ENCODE measurements around the gene ZNF316. TPM values are rescaled to one million over a fixed set of nuclear protein-coding genes. Genes with fewer than 3 reads are reported as not detected.

The ZNF316 gene
- total RNA-seq, 5 donors from 2014 or later (not counting 1 experiment from before 2014, with no cell fraction given): 51.4 to 69.9 (median 63.4) TPM

GRCh38 chr7:6612819-6613218 is 24.3 kb upstream of the ZNF316 start:
- Histone ChIP-seq H3K27me3 (replicated peaks in 1 of 2; ENCODE audit: control insufficient read depth in 2 of 2, extremely low read depth in 1 of 2, insufficient read depth in 2 of 2, low read length in 1 of 2) (peaks cover 0 to 29% of the 10 kb centered on the region in 2 experiments), H3K4me1 (ENCODE audit: control insufficient read depth in 1 of 2, extremely low read depth in 1 of 2, insufficient read depth in 2 of 2, low read length in 2 of 2) (peaks cover 7 to 27% of the 10 kb centered on the region in 2 experiments), H3K36me3 (ENCODE audit: control insufficient read depth in 2 of 2, extremely low read depth in 1 of 2, insufficient read depth in 1 of 2, low read length in 1 of 2) (peaks cover 6 to 10% of the 10 kb centered on the region in 2 donors), H3K9me3 (no peaks in the 10 kb centered on the region), H3K27ac (ENCODE audit: low read length) (no peak overlapping the region), H3K4me3 (ENCODE audit: control insufficient read depth in 1 of 2, extremely low read depth in 1 of 2, low read length in 1 of 2) (no peak overlapping the region)
- Mint-ChIP-seq H3K9me3 (no peaks in the 10 kb centered on the region), H3K27ac (peak overlapping the region in 1 of 2 donors; percentile 47), H3K27me3 (peaks cover 0 to 6% of the 10 kb centered on the region in 2 donors), H3K4me1 (peaks cover 13 to 18% (median 13%) of the 10 kb centered on the region in 3 donors), H3K36me3 (no peaks in the 10 kb centered on the region), H3K4me3 (peak overlapping the region in 1 of 3 donors; percentile 14)
- CTCF ChIA-PET: interaction anchor here in 1 of 2 donors (0.6 to 0.7 kb wide), 2 partner anchors 20 to 414 kb away, joined by 3 read pairs; no protein-coding TSS in a partner anchor
- ATAC-seq (replicated peaks in 1 of 4): no peak
- POLR2A ChIA-PET: interaction anchor here in 1 of 2 donors (0.6 kb wide), 1 partner anchor 1084 kb away, joined by 3 read pairs; no protein-coding TSS in a partner anchor
- 75% methylated on average over 5 of the region's 7 CpGs for WGBS (ENCODE audit: insufficient coverage)
- no peak for DNase-seq

- CTCF ChIA-PET: no interaction called here
- peaks cover 0 to 5% of the 10 kb centered on the region in 2 donors for H3K36me3 ChIP-seq (ENCODE audit: control insufficient read depth in 2 of 2, extremely low read depth in 1 of 2, insufficient read depth in 1 of 2, low read length in 1 of 2)
- 42% methylated on average over 2 of the region's 2 CpGs for WGBS (ENCODE audit: insufficient coverage)
- DNase-seq (no peak), ATAC-seq (replicated peaks in 1 of 4) (no peak)
- Mint-ChIP-seq H3K36me3 (no peaks in the 10 kb centered on the region), H3K27ac (no peak overlapping the region), H3K4me3 (peak overlapping the region in 2 of 3 donors; percentile 49 to 86), H3K27me3 (peaks cover 0 to 6% of the 10 kb centered on the region in 2 donors), H3K9me3 (no peaks in the 10 kb centered on the region), H3K4me1 (peaks cover 16 to 21% (median 16%) of the 10 kb centered on the region in 3 donors)
- H3K4me3 ChIP-seq (ENCODE audit: control insufficient read depth in 1 of 2, extremely low read depth in 1 of 2, low read length in 1 of 2): no peak overlapping the region
- peaks cover 7 to 27% of the 10 kb centered on the region in 2 experiments for H3K4me1 ChIP-seq (ENCODE audit: control insufficient read depth in 1 of 2, extremely low read depth in 1 of 2, insufficient read depth in 2 of 2, low read length in 2 of 2)
- H3K27ac ChIP-seq (ENCODE audit: low read length): no peak overlapping the region
- no peaks in the 10 kb centered on the region for H3K9me3 ChIP-seq
- H3K27me3 ChIP-seq (replicated peaks in 1 of 2; ENCODE audit: control insufficient read depth in 2 of 2, extremely low read depth in 1 of 2, insufficient read depth in 2 of 2, low read length in 1 of 2): peaks cover 0 to 29% of the 10 kb centered on the region in 2 experiments
- POLR2A ChIA-PET: no interaction called here
These were observed 23.4 kb upstream of the ZNF316 start for GRCh38 chr7:6613706-6614105.

- Mint-ChIP-seq H3K36me3 (no peaks in the 10 kb centered on the region), H3K27ac (peak within 1 kb of the TSS; percentile 35 to 72), H3K27me3 (peaks cover 0 to 6% of the 10 kb centered on the region in 2 donors), H3K4me3 (peak within 1 kb of the TSS; percentile 73 to 86 (median 82)), H3K4me1 (peaks cover 26 to 34% (median 27%) of the 10 kb centered on the region in 3 donors), H3K9me3 (no peaks in the 10 kb centered on the region)
- peaks cover 0 to 29% of the 10 kb centered on the region in 2 experiments for H3K27me3 ChIP-seq (replicated peaks in 1 of 2; ENCODE audit: control insufficient read depth in 2 of 2, extremely low read depth in 1 of 2, insufficient read depth in 2 of 2, low read length in 1 of 2)
- peak within 1 kb of the TSS; percentile 54 to 67 for H3K4me3 ChIP-seq (ENCODE audit: control insufficient read depth in 1 of 2, extremely low read depth in 1 of 2, low read length in 1 of 2)
- no peak within 1 kb of the TSS for H3K27ac ChIP-seq (ENCODE audit: low read length)
- DNase-seq (peak in 6 of 35 experiments; percentile 15 to 34 (median 22)), ATAC-seq (replicated peaks in 1 of 4) (peak; percentile 47 to 68 (median 64))
- peaks cover 0 to 2% of the 10 kb centered on the region in 2 donors for H3K36me3 ChIP-seq (ENCODE audit: control insufficient read depth in 2 of 2, extremely low read depth in 1 of 2, insufficient read depth in 1 of 2, low read length in 1 of 2)
- no peaks in the 10 kb centered on the region for H3K9me3 ChIP-seq
- peaks cover 11 to 37% of the 10 kb centered on the region in 2 experiments for H3K4me1 ChIP-seq (ENCODE audit: control insufficient read depth in 1 of 2, extremely low read depth in 1 of 2, insufficient read depth in 2 of 2, low read length in 2 of 2)
- CTCF ChIA-PET: no interaction called here
- 4% methylated on average over 68 of the region's 91 CpGs for whole genome bisulfite sequencing (ENCODE audit: insufficient coverage)
- POLR2A ChIA-PET: no interaction called here
These were observed 22.0 kb upstream of the ZNF316 start, which contains the start of gene ZNF853 for GRCh38 chr7:6614953-6615722. TSS of gene ZNF853 (plus strand) at chr7:6615610. CDS start at chr7:6616175, 565 bp downstream.

DNA sequence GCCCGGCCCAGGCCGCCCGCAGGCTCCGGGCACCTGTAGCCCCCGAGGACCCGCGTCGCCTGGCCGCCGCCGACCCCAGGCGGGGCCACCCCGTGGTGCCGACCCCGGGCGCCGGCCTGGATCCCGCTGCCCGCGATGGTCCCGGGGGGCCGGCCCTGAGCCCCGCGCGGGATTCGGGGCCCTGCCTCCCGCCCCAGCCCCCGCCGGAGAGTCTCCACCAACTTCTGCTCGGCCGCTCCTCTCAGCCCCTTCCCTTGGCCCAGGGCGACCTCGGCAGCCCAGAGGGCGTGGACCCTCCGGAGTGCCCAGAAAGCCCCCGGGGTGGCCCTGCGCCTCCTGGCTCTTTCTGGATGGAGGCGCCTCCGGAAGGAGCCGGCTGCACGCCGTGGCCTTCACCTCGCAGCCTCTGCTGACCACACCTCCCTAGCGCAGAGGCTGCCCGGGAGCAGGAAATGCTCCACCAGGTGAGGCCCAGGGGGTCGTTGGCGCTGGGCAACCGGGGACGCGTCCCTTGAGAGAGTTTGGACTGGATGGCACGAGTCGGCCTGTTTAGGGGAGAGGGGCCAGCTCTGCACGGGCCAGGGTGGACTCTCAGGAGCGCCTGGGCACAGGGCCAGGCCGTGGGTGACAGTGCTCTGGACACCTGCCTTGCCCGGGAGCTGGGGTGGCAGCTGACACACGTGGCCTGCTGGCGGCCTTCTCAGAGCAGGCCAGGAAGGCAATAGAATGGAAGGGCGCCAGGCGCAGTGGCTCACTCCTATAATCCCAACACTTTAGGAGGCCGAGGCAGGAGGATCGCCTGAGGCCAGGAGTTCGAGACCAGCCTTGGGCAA is 21.2 kb upstream of the ZNF316 start:
- Mint-ChIP-seq H3K36me3 (no peaks in the 10 kb centered on the region), H3K4me1 (peaks cover 33 to 42% (median 33%) of the 10 kb centered on the region in 3 donors), H3K9me3 (no peaks in the 10 kb centered on the region), H3K27ac (no peak overlapping the region), H3K4me3 (peak overlapping the region; percentile 57 to 70 (median 65)), H3K27me3 (peaks cover 0 to 6% of the 10 kb centered on the region in 2 donors)
- H3K27ac ChIP-seq (ENCODE audit: low read length): no peak overlapping the region
- 8% methylated on average over 53 of the region's 63 CpGs for WGBS (ENCODE audit: insufficient coverage)
- no peaks in the 10 kb centered on the region for H3K9me3 ChIP-seq
- DNase-seq: no peak
- H3K4me1 ChIP-seq (ENCODE audit: control insufficient read depth in 1 of 2, extremely low read depth in 1 of 2, insufficient read depth in 2 of 2, low read length in 2 of 2): peaks cover 11 to 45% of the 10 kb centered on the region in 2 experiments
- H3K4me3 ChIP-seq (ENCODE audit: control insufficient read depth in 1 of 2, extremely low read depth in 1 of 2, low read length in 1 of 2): peak overlapping the region; percentile 36 to 54
- peaks cover 0 to 29% of the 10 kb centered on the region in 2 experiments for H3K27me3 ChIP-seq (replicated peaks in 1 of 2; ENCODE audit: control insufficient read depth in 2 of 2, extremely low read depth in 1 of 2, insufficient read depth in 2 of 2, low read length in 1 of 2)
- H3K36me3 ChIP-seq (ENCODE audit: control insufficient read depth in 2 of 2, extremely low read depth in 1 of 2, insufficient read depth in 1 of 2, low read length in 1 of 2): no peaks in the 10 kb centered on the region
- peak; percentile 14 to 34 (median 22) for ATAC-seq (replicated peaks in 1 of 4)
- ChIA-PET CTCF (no interaction called here), POLR2A (no interaction called here)

DNA sequence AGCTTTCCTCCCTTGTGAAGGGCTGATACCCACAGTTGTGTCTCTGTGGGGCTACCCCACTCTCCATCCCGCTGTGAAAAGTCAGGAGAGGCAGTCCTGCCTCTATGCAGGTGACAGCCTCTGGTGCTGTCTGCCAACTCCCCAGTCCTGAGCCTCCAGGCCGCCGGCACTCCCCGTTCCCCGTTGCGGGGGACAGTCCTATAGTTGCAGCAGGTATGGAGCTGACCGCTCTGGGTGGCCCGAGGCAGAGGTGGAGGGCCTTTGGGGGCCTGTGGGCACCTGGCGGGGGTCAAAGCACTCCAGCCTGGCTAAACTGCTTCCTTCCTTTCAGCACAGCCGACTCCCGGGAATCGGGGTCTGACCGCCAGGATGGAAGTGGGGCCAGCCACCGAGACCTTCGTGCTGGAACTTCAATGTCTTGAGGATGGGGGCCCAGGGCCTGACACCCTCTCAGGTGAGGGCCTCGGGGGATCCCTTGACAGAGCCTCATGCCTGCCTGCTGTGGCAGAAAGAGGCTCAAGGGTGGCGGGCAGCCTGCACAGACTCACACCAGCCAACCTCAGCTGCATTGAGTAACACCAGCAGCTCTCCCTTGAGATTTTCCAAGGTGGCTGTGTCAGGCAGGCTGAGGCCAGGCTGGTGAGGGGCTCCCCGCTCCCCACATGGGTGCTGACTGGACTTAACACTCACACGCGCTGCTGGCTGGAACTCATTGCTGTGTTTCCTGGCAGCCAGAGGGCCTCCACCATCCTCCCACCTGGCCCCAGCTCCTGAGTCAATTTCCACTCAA is 20.1 kb upstream of the ZNF316 start:
- peaks cover 8% of the 10 kb centered on the region for H3K36me3 Mint-ChIP-seq
- POLR2A ChIA-PET: no interaction called here
- peaks cover 0 to 29% of the 10 kb centered on the region in 2 experiments for H3K27me3 ChIP-seq (replicated peaks in 1 of 2; ENCODE audit: control insufficient read depth in 2 of 2, extremely low read depth in 1 of 2, insufficient read depth in 2 of 2, low read length in 1 of 2)
- peaks cover 42 to 44% (median 42%) of the 10 kb centered on the region in 3 donors for H3K4me1 Mint-ChIP-seq
- peak overlapping the region; percentile 59 to 75 (median 70) for H3K4me3 Mint-ChIP-seq
- no peak for ATAC-seq (replicated peaks in 1 of 4)
- H3K9me3 Mint-ChIP-seq: no peaks in the 10 kb centered on the region
- no peaks in the 10 kb centered on the region for H3K36me3 ChIP-seq (ENCODE audit: control insufficient read depth in 2 of 2, extremely low read depth in 1 of 2, insufficient read depth in 1 of 2, low read length in 1 of 2)
- H3K9me3 ChIP-seq: no peaks in the 10 kb centered on the region
- no peak for DNase-seq
- H3K4me1 ChIP-seq (ENCODE audit: control insufficient read depth in 1 of 2, extremely low read depth in 1 of 2, insufficient read depth in 2 of 2, low read length in 2 of 2): peaks cover 11 to 56% of the 10 kb centered on the region in 2 experiments
- CTCF ChIA-PET: no interaction called here
- no peak overlapping the region for H3K27ac ChIP-seq (ENCODE audit: low read length)
- H3K4me3 ChIP-seq (ENCODE audit: control insufficient read depth in 1 of 2, extremely low read depth in 1 of 2, low read length in 1 of 2): no peak overlapping the region
- 96% methylated on average over 10 of the region's 20 CpGs for WGBS (ENCODE audit: insufficient coverage)
- peak overlapping the region in 1 of 2 donors; percentile 37 for H3K27ac Mint-ChIP-seq
- H3K27me3 Mint-ChIP-seq: peaks cover 0 to 6% of the 10 kb centered on the region in 2 donors

All from T-cell (primary cell).